GM10266 (cell line): ENCODE results near the gene CCDC85C.

ENCODE experiments used
- DNase-seq: peaks from one replicate; pipeline ENCODE4 v3.0.0; 2012; ENCODE audit errors: extremely low spot score
- CTCF ChIP-seq: IDR thresholded peaks from 2 replicates; pipeline ENCODE4 v1.5.1; 2012; ENCODE audit warnings: mild to moderate bottlenecking, low read depth; ENCODE audit not compliant: control insufficient read depth, insufficient read depth; ENCODE audit errors: missing control alignments

The CCDC85C gene

GRCh38 chr14:99586054-99586760, 17.8 kb downstream of the CCDC85C start:
- TF ChIP-seq CTCF, result no peak
- no peak for DNase-seq

GRCh38 chr14:99584823-99585222, 19.2 kb downstream of the CCDC85C start:
- DNase-seq, result no peak
- TF ChIP-seq CTCF, result no peak

GRCh38 chr14:99581938-99582337, 22.1 kb downstream of the CCDC85C start:
- DNase-seq, result no peak
- TF ChIP-seq CTCF, result no peak

- DNase-seq, result no peak
- no peak for TF ChIP-seq CTCF
Measured at GRCh38 chr14:99581374-99581773, 22.6 kb downstream of the CCDC85C start.

- no peak for DNase-seq
- no peak for TF ChIP-seq CTCF
Measured at GRCh38 chr14:99579903-99580571, 24.0 kb downstream of the CCDC85C start.

- no peak for TF ChIP-seq CTCF
- DNase-seq, result no peak
Measured at GRCh38 chr14:99579120-99579836, 24.7 kb downstream of the CCDC85C start.
